ENCODE results near the gene PLIN1. TPM values are rescaled to one million over a fixed set of nuclear protein-coding genes. Genes with fewer than 3 reads are reported as not detected.

The PLIN1 gene
- total RNA-seq, 1 experiment from 2014 or later = 0.32 TPM

GRCh38 chr15:89671687-89672086 is 7.5 kb downstream of the PLIN1 start:
- no peaks in the 10 kb centered on the region for H3K9me2 ChIP-seq (ENCODE audit: insufficient read depth)
- intact Hi-C loops (cut with micrococcal nuclease) = no loop called here
- ChIA-PET POLR2A (no interaction called here), RAD21 (ENCODE audit: low non-redundant PET in 1 of 2, low total read pairs in 2 of 2, uncharacterized antibody in 2 of 2, unreplicated experiment in 2 of 2) (no interaction called here), CTCF (interaction anchor here (1.2 to 3.0 kb wide), 2 partner anchors 9 to 24 kb away, joined by 4 to 14 read pairs; no protein-coding TSS in a partner anchor)
- H4K20me1 ChIP-seq (ENCODE audit: insufficient read depth) = no peaks in the 10 kb centered on the region
- no peaks in the 10 kb centered on the region for H3K36me3 ChIP-seq (ENCODE audit: control insufficient read depth in 1 of 2, insufficient read depth in 2 of 2, low read length in 2 of 2)
- no peak overlapping the region for H3K4me3 ChIP-seq (replicated peaks in 1 of 2; ENCODE audit: low read depth in 1 of 2, low read length in 2 of 2)
- H3K4me1 ChIP-seq (ENCODE audit: control insufficient read depth in 1 of 2, insufficient read depth in 2 of 2, low read length in 2 of 2) = no peaks in the 10 kb centered on the region
- no peaks in the 10 kb centered on the region for H3K27me3 ChIP-seq (ENCODE audit: insufficient read depth, low read length)
- no peak for DNase-seq (ENCODE audit: low read depth, low spot score)
- no peak overlapping the region for H3K9ac ChIP-seq (ENCODE audit: low read length)
- H3K79me2 ChIP-seq (ENCODE audit: insufficient read depth, low read length) = no peaks in the 10 kb centered on the region
- H2AFZ ChIP-seq (ENCODE audit: low read depth, low read length, poor library complexity, severe bottlenecking) = no peak overlapping the region
- no TSS peak for BruUV-seq (replicated peaks)
- TF ChIP-seq EZH2 (IDR thresholded peaks at IDR 0.05) = no peak
- ATAC-seq = no peak
- no peaks in the 10 kb centered on the region for H3K9me3 ChIP-seq (ENCODE audit: control insufficient read depth in 1 of 2, insufficient read depth in 1 of 2, low read depth in 1 of 2, low read length in 2 of 2)
- no peak overlapping the region for H3K27ac ChIP-seq (ENCODE audit: low read depth, low read length)
- no peak overlapping the region for H3K4me2 ChIP-seq (ENCODE audit: low read length)

GRCh38 chr15:89670971-89671560 is 8.1 kb downstream of the PLIN1 start:
- H3K27me3 ChIP-seq (ENCODE audit: insufficient read depth, low read length) = no peaks in the 10 kb centered on the region
- ATAC-seq = no peak

More at GRCh38 chr15:89670971-89671560, 8.1 kb downstream of the PLIN1 start:
- no peak for TF ChIP-seq CBX3 (IDR thresholded peaks at IDR 0.05; ENCODE audit: low read depth)
- no peak for TF ChIP-seq TCF7L2 (IDR thresholded peaks at IDR 0.05; ENCODE audit: borderline replicate concordance, extremely low read depth, insufficient read depth, insufficient read length)
- TF ChIP-seq JUND (IDR thresholded peaks at IDR 0.05) = no peak
- TF ChIP-seq, protein P1, sequence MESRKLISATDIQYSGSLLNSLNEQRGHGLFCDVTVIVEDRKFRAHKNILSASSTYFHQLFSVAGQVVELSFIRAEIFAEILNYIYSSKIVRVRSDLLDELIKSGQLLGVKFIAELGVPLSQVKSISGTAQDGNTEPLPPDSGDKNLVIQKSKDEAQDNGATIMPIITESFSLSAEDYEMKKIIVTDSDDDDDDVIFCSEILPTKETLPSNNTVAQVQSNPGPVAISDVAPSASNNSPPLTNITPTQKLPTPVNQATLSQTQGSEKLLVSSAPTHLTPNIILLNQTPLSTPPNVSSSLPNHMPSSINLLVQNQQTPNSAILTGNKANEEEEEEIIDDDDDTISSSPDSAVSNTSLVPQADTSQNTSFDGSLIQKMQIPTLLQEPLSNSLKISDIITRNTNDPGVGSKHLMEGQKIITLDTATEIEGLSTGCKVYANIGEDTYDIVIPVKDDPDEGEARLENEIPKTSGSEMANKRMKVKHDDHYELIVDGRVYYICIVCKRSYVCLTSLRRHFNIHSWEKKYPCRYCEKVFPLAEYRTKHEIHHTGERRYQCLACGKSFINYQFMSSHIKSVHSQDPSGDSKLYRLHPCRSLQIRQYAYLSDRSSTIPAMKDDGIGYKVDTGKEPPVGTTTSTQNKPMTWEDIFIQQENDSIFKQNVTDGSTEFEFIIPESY (IDR thresholded peaks at IDR 0.05; ENCODE audit: extremely low read depth, insufficient replicate concordance, low read length) = no peak
- TF ChIP-seq POLR2AphosphoS5 (IDR thresholded peaks at IDR 0.05; ENCODE audit: low read depth, low read length) = no peak
- no peak for TF ChIP-seq EZH2phosphoT487 (IDR thresholded peaks at IDR 0.05; ENCODE audit: borderline replicate concordance)
- TF ChIP-seq, protein P2, sequence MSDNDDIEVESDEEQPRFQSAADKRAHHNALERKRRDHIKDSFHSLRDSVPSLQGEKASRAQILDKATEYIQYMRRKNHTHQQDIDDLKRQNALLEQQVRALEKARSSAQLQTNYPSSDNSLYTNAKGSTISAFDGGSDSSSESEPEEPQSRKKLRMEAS (IDR thresholded peaks at IDR 0.05) = no peak
- no peak for TF ChIP-seq ELF1 (IDR thresholded peaks at IDR 0.05; ENCODE audit: borderline replicate concordance, low read depth)
- no peak for TF ChIP-seq YY1 (IDR thresholded peaks at IDR 0.05; ENCODE audit: extremely low read depth, insufficient replicate concordance, low read depth, low read length)
- ChIA-PET POLR2A (no interaction called here), CTCF (interaction anchor here (1.2 kb wide), 1 partner anchor 24 kb away, joined by 4 read pairs; no protein-coding TSS in a partner anchor), RAD21 (ENCODE audit: low non-redundant PET in 1 of 2, low total read pairs in 2 of 2, uncharacterized antibody in 2 of 2, unreplicated experiment in 2 of 2) (no interaction called here)
- no TSS peak for BruUV-seq (replicated peaks)
- intact Hi-C loops (cut with micrococcal nuclease) = no loop called here
- Histone ChIP-seq H3K36me3 (ENCODE audit: control insufficient read depth in 1 of 2, insufficient read depth in 2 of 2, low read length in 2 of 2) (no peaks in the 10 kb centered on the region), H2AFZ (ENCODE audit: low read depth, low read length, poor library complexity, severe bottlenecking) (no peak overlapping the region), H3K9me2 (ENCODE audit: insufficient read depth) (no peaks in the 10 kb centered on the region), H3K4me2 (ENCODE audit: low read length) (no peak overlapping the region), H3K27ac (ENCODE audit: low read depth, low read length) (no peak overlapping the region), H3K9ac (ENCODE audit: low read length) (no peak overlapping the region), H3K79me2 (ENCODE audit: insufficient read depth, low read length) (no peaks in the 10 kb centered on the region), H3K4me3 (replicated peaks in 1 of 2; ENCODE audit: low read depth in 1 of 2, low read length in 2 of 2) (no peak overlapping the region), H3K9me3 (ENCODE audit: control insufficient read depth in 1 of 2, insufficient read depth in 1 of 2, low read depth in 1 of 2, low read length in 2 of 2) (no peaks in the 10 kb centered on the region), H4K20me1 (ENCODE audit: insufficient read depth) (no peaks in the 10 kb centered on the region), H3K4me1 (ENCODE audit: control insufficient read depth in 1 of 2, insufficient read depth in 2 of 2, low read length in 2 of 2) (no peaks in the 10 kb centered on the region)
- no peak for DNase-seq (ENCODE audit: low read depth, low spot score)
